Liver (tissue), 9 donors: Measurements from ENCODE around the gene WHRN. TPM values are rescaled to one million over a fixed set of nuclear protein-coding genes. Genes with fewer than 3 reads are reported as not detected.

Source experiments
- DNase-seq: peaks from one replicate; pipeline ENCODE4 v3.0.0-alpha.2; 2017; ENCODE audit warnings: low spot score
- H3K27ac ChIP-seq, 2 donors: one replicate each; pipeline ENCODE4 v1.7.0; 2013; ENCODE audit warnings: inconsistent platforms in 2 of 2, low read length in 2 of 2, control low read depth in 1 of 2, low read depth in 1 of 2, mild to moderate bottlenecking in 1 of 2
- H3K27me3 ChIP-seq, 4 donors: one replicate each; pipeline versions ENCODE4 v1.6.1 to v1.7.0; 2013; ENCODE audit warnings: low read length in 3 of 4, inconsistent platforms in 1 of 4, mild to moderate bottlenecking in 1 of 4, moderate library complexity in 1 of 4; ENCODE audit not compliant: control insufficient read depth in 4 of 4, insufficient read depth in 4 of 4
- H3K36me3 ChIP-seq, 4 donors: one replicate each; pipeline versions ENCODE4 v1.6.1 to v1.7.0; 2013; ENCODE audit warnings: low read length in 3 of 4, mild to moderate bottlenecking in 3 of 4, low read depth in 1 of 4, moderate library complexity in 1 of 4; ENCODE audit not compliant: control insufficient read depth in 4 of 4, insufficient read depth in 3 of 4
- H3K4me1 ChIP-seq, 4 donors: one replicate each; pipeline versions ENCODE4 v1.6.1 to v1.7.0; 2013; ENCODE audit warnings: low read length in 3 of 4, mild to moderate bottlenecking in 3 of 4, moderate library complexity in 1 of 4; ENCODE audit not compliant: control insufficient read depth in 4 of 4, insufficient read depth in 4 of 4
- H3K4me3 ChIP-seq, 3 donors: one replicate each; pipeline versions ENCODE4 v1.6.1 to v1.7.0; 2013; ENCODE audit warnings: low read length in 3 of 3, control low read depth in 1 of 3, low read depth in 1 of 3, mild to moderate bottlenecking in 1 of 3
- H3K9ac ChIP-seq, 2 donors: one replicate each; pipeline ENCODE4 v1.7.0; 2013; ENCODE audit warnings: low read length in 2 of 2, mild to moderate bottlenecking in 2 of 2, moderate library complexity in 2 of 2, control low read depth in 1 of 2, low read depth in 1 of 2
- H3K9me3 ChIP-seq, 4 donors: one replicate each; pipeline versions ENCODE4 v1.6.1 to v1.7.0; 2013; ENCODE audit warnings: low read length in 3 of 4; ENCODE audit not compliant: control insufficient read depth in 4 of 4
- ATF3 ChIP-seq: IDR thresholded peaks from 2 replicates; pipeline ENCODE4 v1.6.1; 2016; ENCODE audit warnings: antibody characterized with exemption
- EGR1 ChIP-seq, 2 donors: IDR thresholded peaks; 2 replicates each; pipeline ENCODE4 v1.6.1; 2016 to 2018; ENCODE audit warnings: antibody characterized with exemption in 2 of 2, low read depth in 2 of 2
- FOXA1 ChIP-seq: IDR thresholded peaks from 2 replicates; pipeline ENCODE4 v1.6.1; 2016; ENCODE audit warnings: antibody characterized with exemption
- FOXA2 ChIP-seq: IDR thresholded peaks from 2 replicates; pipeline ENCODE4 v1.6.1; 2016; ENCODE audit warnings: antibody characterized with exemption
- GABPA ChIP-seq, 2 donors: IDR thresholded peaks in 1 of 2; conservative IDR thresholded peaks in 1 of 2; 2 replicates each; pipeline ENCODE4 v1.6.1; 2016; ENCODE audit warnings: antibody characterized with exemption in 2 of 2, mild to moderate bottlenecking in 1 of 2, moderate library complexity in 1 of 2
- HNF4A ChIP-seq, 2 donors: conservative IDR thresholded peaks; 2 replicates each; pipeline ENCODE4 v1.6.1; 2016; ENCODE audit warnings: antibody characterized with exemption in 2 of 2, mild to moderate bottlenecking in 2 of 2
- HNF4G ChIP-seq: IDR thresholded peaks from 2 replicates; pipeline ENCODE4 v1.6.1; 2016; ENCODE audit warnings: antibody characterized with exemption
- JUND ChIP-seq, 2 donors: IDR thresholded peaks; 2 replicates each; pipeline ENCODE4 v1.6.1; 2016; ENCODE audit warnings: antibody characterized with exemption in 2 of 2
- MAX ChIP-seq: IDR thresholded peaks from 2 replicates; pipeline ENCODE4 v1.6.1; 2016; ENCODE audit warnings: antibody characterized with exemption
- NR2F2 ChIP-seq: IDR thresholded peaks from 2 replicates; pipeline ENCODE4 v1.6.1; 2016; ENCODE audit warnings: antibody characterized with exemption
- RAD21 ChIP-seq, 2 donors: IDR thresholded peaks; 2 replicates each; pipeline ENCODE4 v1.6.1; 2016; ENCODE audit warnings: antibody characterized with exemption in 2 of 2, mild to moderate bottlenecking in 2 of 2
- RXRA ChIP-seq, 2 donors: IDR thresholded peaks; 2 replicates each; pipeline ENCODE4 v1.6.1; 2017 to 2018; ENCODE audit warnings: antibody characterized with exemption in 2 of 2, mild to moderate bottlenecking in 1 of 2
- SP1 ChIP-seq: IDR thresholded peaks from 2 replicates; pipeline ENCODE4 v1.6.1; 2018; ENCODE audit warnings: antibody characterized with exemption, mild to moderate bottlenecking
- TAF1 ChIP-seq: conservative IDR thresholded peaks from 2 replicates; pipeline ENCODE4 v1.6.1; 2016; ENCODE audit warnings: antibody characterized with exemption, mild to moderate bottlenecking
- YY1 ChIP-seq: IDR thresholded peaks from 2 replicates; pipeline ENCODE4 v1.6.1; 2016; ENCODE audit warnings: antibody characterized with exemption, mild to moderate bottlenecking
- ZBTB33 ChIP-seq: IDR thresholded peaks from 2 replicates; pipeline ENCODE4 v1.6.1; 2016; ENCODE audit warnings: antibody characterized with exemption
- WGBS: extraction: QIAGEN DNeasy Blood & Tissue Kit; methylation state at CpG from one replicate; pipeline ENCODE4 v1.1.7; 2013; 5-methylcytosine and 5-hydroxymethylcytosine counted together
- polyA plus RNA-seq, 2 donors: library from polyadenylated mRNA; stranded (reverse) in 1 of 2; unstranded in 1 of 2; fragments of 200-250 nt in 1 of 2; fragments of >200 nt in 1 of 2; fragmentation: Nextera tagmentation in 1 of 2; extraction: Ambion mirVana in 1 of 2; gene quantifications; one replicate each; pipeline versions ENCODE4 v1.2.1 to v1.2.3, GENCODE V29; 2013 to 2015
- total RNA-seq, 2 donors: library from RNA; depleted of rRNA; stranded (reverse); fragments of >200 nt; gene quantifications; one replicate each; pipeline ENCODE4 v1.2.3, GENCODE V29; 2014
- TF ChIP-seq, protein P1 (sequence below): IDR thresholded peaks from 2 replicates; pipeline ENCODE4 v1.6.1; 2016; ENCODE audit warnings: antibody characterized with exemption, mild to moderate bottlenecking
- TF ChIP-seq, protein P2 (sequence below): fragments of 150-350 bp; IDR thresholded peaks from 2 replicates; pipeline ENCODE4 v1.5.1; 2017; ENCODE audit warnings: improper control_type of control experiment, low read depth, low read length; ENCODE audit not compliant: missing input control
- donor health status: healthy.
- donor health status: healthy.
- donor health status: healthy.
- donor health status: healthy.
- donor health status: healthy.

Gene WHRN
- total and polyA plus RNA-seq, 4 donors = 0.42 to 1.9 (median 0.88) TPM

GRCh38 chr9:114423181-114423580 lies 82.1 kb downstream of the WHRN start:
- no peaks in the 10 kb centered on the region for H3K4me1 ChIP-seq
- no peak for DNase-seq
- no peaks in the 10 kb centered on the region for H3K27me3 ChIP-seq
- H3K9me3 ChIP-seq = no peaks in the 10 kb centered on the region
- no peak overlapping the region for H3K9ac ChIP-seq
- H3K27ac ChIP-seq = no peak overlapping the region
- TF ChIP-seq ATF3 (no peak), FOXA1 (no peak), RXRA (IDR thresholded peaks at IDR 0.05) (no peak), MAX (no peak), HNF4A (conservative IDR thresholded peaks at IDR 0.05) (no peak), ZBTB33 (no peak), FOXA2 (no peak), SP1 (no peak), RAD21 (IDR thresholded peaks at IDR 0.05) (no peak), NR2F2 (no peak), TAF1 (no peak), JUND (IDR thresholded peaks at IDR 0.05) (no peak), YY1 (no peak), GABPA (IDR thresholded peaks at IDR 0.05 in 1 of 2, conservative IDR thresholded peaks at IDR 0.05 in 1 of 2) (no peak), HNF4G (no peak), EGR1 (IDR thresholded peaks at IDR 0.05; ENCODE audit: low read depth in 2 of 2) (no peak)
- TF ChIP-seq, protein P1, sequence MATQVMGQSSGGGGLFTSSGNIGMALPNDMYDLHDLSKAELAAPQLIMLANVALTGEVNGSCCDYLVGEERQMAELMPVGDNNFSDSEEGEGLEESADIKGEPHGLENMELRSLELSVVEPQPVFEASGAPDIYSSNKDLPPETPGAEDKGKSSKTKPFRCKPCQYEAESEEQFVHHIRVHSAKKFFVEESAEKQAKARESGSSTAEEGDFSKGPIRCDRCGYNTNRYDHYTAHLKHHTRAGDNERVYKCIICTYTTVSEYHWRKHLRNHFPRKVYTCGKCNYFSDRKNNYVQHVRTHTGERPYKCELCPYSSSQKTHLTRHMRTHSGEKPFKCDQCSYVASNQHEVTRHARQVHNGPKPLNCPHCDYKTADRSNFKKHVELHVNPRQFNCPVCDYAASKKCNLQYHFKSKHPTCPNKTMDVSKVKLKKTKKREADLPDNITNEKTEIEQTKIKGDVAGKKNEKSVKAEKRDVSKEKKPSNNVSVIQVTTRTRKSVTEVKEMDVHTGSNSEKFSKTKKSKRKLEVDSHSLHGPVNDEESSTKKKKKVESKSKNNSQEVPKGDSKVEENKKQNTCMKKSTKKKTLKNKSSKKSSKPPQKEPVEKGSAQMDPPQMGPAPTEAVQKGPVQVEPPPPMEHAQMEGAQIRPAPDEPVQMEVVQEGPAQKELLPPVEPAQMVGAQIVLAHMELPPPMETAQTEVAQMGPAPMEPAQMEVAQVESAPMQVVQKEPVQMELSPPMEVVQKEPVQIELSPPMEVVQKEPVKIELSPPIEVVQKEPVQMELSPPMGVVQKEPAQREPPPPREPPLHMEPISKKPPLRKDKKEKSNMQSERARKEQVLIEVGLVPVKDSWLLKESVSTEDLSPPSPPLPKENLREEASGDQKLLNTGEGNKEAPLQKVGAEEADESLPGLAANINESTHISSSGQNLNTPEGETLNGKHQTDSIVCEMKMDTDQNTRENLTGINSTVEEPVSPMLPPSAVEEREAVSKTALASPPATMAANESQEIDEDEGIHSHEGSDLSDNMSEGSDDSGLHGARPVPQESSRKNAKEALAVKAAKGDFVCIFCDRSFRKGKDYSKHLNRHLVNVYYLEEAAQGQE = no peak
- TF ChIP-seq, protein P2, sequence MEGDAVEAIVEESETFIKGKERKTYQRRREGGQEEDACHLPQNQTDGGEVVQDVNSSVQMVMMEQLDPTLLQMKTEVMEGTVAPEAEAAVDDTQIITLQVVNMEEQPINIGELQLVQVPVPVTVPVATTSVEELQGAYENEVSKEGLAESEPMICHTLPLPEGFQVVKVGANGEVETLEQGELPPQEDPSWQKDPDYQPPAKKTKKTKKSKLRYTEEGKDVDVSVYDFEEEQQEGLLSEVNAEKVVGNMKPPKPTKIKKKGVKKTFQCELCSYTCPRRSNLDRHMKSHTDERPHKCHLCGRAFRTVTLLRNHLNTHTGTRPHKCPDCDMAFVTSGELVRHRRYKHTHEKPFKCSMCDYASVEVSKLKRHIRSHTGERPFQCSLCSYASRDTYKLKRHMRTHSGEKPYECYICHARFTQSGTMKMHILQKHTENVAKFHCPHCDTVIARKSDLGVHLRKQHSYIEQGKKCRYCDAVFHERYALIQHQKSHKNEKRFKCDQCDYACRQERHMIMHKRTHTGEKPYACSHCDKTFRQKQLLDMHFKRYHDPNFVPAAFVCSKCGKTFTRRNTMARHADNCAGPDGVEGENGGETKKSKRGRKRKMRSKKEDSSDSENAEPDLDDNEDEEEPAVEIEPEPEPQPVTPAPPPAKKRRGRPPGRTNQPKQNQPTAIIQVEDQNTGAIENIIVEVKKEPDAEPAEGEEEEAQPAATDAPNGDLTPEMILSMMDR = no peak
- no peak overlapping the region for H3K4me3 ChIP-seq
- no peaks in the 10 kb centered on the region for H3K36me3 ChIP-seq
- 94% methylated on average over 14 of the region's 14 CpGs for WGBS
